Ecto neural progenitor cell (in vitro differentiated cells): ENCODE results near the gene RBBP8NL.

ENCODE experiments used
- DNase-seq: peaks from one replicate; pipeline ENCODE4 v3.0.0-alpha.2; 2018; ENCODE audit warnings: low spot score

RBBP8NL gene, protein sequence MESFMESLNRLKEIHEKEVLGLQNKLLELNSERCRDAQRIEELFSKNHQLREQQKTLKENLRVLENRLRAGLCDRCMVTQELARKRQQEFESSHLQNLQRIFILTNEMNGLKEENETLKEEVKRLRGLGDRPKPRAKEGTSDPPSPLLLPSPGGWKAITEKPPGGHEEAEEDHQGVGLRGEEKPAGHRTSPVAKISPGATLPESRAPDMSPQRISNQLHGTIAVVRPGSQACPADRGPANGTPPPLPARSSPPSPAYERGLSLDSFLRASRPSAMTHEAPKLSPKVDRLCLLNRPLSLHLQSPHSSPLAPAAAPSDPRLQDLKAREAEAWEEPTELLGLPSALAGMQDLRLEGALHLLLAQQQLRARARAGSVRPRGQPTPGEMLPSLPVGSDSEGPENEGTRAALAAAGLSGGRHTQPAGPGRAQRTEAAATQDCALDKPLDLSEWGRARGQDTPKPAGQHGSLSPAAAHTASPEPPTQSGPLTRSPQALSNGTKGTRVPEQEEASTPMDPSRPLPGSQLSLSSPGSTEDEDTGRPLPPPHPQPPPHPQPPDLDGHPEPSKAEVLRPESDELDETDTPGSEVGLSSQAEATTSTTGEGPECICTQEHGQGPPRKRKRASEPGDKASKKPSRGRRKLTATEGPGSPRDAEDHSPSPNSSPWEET

DNA sequence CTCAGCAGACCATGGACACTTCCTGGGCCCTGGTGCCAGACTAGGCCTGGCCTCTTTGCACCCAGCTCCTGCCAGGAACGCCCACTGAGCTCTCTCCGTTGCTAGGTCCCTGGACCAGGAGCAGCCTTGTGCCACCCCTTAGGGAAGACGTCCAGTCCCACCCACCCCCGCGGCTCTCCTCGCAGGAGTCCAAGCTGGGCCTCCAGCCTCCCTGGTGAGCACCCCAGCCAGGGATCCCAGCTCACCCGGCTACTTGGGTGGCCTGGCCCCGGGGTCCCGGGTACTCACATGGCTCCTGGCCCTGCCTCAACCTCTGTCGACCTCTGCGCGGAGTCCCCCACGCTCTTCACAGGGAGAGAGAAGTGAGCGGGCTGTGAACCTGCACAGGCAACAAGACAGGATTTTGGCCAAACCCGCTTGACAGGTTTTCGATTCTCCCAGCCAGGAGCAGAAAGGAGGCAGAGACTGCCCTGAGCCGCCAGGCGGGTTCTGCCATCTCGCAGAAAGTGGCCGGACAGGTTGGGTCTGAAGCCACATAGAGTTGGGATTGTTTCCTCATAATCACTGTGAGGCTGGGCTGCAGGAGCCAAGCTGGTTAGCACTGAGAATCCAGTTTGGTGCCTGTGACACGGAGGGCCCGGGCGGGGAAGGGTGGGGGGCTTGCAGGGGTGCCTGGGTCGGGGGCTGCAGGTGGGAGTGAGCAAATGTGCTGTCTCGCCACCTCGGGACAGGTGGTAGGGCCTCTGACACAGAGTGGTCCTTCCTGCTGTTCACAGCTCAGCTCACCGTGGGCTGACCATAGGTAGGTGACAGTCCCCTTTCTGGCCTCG lies at the start of gene RBBP8NL:
TSS of gene RBBP8NL (minus strand) at position 368 of the 830 bp plus-strand sequence. CDS start 7,892 bp downstream, outside the sequence.
- DNase-seq = peak; percentile 69

DNA sequence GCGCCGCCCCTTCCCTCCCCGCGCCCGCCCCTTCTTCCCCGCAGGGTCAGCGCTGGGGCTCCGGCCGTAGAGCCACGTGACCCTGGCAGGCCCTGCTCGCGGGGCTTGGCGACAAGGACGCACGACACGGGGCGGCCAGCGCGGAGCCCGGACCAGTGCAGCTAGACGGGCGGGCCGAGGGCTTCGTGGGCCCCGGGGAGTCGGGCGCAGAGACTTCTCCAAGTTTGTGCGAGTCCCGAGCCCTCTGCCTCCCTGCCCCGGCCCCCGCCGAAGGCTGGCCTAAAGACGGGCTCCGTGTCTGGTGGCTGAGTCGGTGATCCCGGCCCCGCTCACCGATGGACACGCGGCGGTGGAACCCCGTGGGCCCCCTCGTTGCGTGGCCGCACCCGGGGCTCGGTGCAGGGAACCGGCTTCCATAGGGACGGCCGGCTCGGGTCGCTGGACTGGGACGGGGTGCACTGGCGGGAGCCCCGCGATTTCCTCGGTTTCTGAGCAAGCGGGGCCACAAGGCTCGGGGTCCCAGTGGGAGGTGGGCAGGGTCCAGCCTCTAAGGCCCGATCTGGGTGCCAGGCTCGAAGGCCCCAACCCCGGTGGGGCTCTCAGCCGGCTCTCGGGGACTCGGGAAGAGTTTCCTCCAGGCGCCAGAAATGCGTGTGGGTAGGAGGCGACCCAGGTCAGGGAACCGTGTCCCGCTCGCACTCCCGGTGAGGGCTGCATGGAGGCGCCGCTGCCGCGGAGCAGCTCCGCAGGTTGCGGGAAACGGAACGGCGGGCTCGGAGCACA lies 48.9 kb upstream of the RBBP8NL start:
- DNase-seq = peak; percentile 79

DNA sequence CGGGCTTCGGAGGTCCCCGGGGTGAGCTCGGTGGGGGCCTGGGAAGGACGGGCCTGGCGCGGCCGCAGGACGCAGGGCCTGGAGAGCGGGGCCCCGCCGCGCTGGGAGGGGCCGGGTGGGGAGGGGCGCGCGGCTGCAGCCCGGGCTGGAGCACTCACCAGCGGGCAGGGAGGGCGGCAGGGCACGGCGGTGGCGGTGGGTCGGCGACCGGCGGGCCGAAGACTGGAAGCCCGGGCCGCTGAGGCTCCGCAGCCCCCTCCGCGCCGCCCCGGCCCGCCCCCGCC lies 48.4 kb upstream of the RBBP8NL start, which contains the start of gene GATA5:
TSS of gene GATA5 (minus strand) at position 224 of the 284 bp plus-strand sequence. CDS start 474 bp downstream, outside the sequence.
- DNase-seq = no peak

DNA sequence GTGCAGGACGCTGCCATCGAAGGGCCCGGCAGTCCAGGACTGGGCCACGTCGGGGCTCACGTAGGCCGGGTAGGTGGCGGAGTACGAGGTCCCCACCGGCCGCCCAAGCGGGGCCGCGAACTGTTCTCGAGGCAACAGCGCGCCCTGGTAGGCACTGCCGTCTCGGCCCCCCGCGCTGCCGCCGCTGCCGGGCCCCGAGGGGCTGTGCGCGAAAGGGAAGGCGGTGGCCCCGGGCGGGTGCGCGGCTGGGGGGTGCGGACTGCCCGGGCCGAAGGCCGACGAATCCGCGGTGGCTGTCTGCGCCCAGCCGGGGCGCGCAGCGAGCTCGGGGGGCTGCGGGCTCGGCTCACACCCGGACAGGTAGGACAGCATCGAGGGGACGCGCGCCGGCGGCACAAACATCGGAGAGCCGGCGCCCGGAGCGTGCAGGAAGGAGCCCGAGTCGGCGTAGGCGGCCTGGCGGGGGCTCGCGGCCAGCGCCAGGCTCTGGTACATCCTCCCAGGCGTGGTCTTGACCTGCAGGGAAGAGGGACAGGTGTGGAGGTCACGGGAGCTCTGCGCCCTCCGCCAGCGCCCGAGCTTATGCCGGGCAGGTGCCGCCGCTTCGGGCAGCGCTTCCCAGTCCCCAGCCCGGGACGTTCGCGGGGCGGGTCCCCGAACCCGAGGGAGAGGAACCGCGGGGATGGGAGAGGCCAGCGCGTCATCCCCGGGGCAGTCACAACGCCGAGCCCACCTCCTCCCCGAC lies 47.9 kb upstream of the RBBP8NL start:
- DNase-seq = peak; percentile 70

DNA sequence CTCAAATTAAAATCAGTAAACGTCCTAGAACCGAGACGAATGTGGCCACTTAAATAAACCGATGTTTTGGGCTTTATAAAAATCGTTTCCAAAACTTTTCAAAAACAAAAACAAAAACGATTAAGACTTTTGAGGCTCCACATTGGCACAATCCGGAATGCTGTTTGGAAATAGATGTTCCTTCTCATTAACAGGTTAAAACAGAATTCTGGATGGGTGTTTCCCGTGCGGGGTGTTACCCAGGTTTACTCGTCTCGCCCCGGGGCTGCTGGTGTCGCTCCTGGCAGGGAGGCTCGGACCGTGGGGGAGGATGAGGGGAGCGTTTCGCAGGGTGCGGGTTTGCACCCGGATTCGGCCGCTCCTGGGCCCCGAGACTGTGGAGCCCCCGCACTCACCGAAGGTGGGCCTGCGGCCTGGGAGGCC lies 47.3 kb upstream of the RBBP8NL start:
- DNase-seq = no peak

DNA sequence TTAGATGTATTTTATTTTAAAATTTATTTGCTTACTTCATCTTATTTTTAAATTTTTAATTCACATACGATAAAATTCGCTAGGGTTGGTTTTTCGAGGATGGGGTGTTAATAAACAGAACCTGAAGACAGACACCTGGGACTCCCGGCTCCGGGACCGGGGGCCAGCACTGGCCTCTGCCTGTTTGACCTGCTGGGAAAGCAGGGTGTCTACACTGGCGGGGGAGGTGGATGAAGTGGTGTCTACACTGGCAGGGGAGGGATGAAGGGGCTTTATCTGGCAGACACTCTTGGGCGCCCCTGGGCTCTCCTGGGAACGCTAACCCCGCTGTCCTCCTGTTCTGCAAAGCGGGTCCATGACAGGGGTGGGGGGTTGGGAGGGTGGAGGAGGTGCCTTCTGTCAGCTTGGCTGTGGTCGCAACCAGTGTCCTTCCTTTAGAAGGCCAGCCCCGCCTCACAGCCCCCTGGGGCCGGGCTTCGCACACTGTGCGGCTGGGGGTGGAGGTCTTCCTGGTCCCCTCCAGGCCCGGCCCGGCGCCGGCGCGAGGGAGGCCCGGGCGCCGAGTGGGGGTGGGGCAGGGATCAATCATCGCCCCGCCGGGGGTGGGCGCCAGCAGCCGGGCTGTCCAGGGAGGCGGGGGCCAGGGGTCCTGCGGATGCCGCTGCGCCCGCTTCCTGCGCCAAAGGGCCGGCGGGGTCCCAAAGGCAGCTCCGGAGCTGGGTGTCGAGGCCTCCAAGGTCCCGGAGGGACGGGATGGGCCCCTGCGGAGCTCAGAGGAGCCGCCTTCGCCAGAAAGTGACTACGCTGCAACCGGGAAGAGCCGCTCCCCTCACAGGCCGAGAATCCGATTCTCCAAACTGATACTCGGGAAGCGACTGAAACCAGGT lies 46.6 kb upstream of the RBBP8NL start:
- no peak for DNase-seq

DNA sequence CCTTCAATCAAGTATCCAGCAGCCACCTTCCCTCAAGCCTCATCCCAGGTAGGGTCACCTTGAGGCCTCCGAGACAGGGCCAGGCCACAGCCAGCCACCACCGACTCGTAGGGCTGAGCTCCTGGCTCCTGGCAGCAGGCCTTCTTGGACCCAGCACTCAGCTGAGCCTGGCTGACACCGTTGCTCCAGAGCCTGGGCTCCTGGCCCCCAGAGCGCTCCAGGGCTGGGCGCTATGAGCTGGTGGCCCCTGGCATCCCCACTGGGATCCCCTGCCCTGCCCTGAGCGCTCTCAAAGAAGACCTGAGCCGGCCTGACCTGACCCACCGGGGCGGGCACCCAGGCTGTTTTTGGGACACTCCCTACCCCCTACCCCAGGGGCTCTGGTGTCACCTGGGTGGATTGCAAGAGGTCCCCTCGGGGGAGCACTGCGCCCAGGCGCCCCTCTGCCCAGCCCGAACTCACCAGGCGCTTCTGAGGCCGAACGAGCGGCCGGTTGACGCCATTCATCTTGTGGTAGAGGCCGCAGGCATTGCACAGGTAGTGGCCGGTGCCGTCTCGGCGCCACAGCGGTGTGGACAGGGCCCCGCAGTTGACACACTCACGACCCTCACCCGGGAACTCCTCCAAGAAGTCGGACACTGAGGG lies 45.7 kb upstream of the RBBP8NL start:
- no peak for DNase-seq

DNA sequence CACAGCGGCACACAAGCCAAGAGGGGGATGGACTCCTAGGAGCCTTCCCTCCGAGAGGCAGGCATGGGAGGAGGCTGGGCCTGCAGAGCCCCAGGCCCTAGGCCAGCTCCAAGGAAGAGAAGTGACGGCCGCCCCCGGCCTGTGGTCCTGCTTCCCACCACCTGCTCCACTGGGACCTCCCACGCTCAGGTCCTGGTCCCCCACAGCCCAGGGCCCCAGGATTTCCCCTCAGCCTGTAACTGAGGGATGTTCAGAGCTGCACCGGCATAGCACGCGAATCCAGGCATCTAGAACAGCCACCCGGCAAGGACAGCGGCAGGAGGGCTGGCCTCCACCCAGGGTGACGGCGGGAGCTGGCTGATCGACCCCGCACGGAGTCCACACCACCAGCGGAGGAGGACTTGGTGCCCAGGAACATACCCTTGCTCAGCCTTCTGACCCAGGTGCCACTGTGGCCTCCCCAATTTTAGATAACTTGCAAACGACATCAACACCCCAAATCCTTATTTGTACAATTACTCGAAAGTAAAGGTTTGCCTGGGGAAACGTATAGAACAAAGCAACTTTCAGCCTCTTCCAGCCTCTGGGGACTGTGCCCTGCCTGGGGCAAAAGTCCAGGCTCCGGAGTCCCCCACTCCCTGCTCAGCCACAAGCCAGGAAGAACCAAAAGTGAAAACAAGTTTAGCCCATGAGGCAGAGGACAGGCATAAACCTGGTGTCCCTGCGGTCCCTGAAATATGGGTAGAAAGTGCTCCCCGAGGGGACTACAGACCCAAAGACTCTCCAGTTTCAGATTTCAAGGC lies 45.0 kb upstream of the RBBP8NL start:
- no peak for DNase-seq

DNA sequence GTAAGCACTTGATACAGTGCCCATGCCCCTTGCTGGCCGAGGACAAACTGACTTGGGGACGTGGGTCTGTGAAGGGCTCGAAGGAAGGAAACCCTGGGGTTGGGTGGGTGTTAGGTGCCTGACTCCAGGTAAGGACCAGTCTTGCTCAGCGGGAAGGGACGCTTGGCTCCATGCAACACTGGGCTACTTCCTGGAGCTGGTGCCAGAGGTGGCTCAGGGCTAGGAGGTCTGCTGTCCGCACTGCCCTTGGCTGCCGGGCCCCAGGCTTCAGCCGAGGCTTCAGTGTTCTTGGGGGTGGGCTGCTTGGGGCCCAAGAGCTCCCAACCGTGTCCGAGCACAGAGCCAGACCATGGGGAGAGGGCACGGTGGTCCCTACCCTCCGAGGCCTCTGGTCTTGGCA lies 43.1 kb upstream of the RBBP8NL start:
- DNase-seq = no peak

DNA sequence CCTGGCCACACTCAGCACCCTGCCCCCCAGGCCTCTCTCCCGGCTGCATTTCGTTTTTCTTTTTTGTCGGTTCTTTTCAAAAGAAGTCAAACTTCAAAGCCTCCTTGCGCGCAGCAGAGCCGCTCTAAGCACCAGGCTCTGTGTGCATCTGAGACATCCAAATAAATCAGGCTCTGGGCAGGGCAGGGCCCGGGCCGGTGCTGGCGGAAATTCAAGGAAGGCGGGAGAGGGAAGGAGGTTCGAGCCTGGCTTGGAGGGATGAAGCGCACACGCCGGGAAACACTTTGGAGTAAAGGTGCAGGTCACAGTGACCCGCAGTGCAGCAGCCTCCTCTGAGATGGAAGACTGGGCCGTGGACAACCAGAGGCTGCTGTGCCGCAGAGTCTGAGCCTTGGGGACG lies 42.7 kb upstream of the RBBP8NL start:
- no peak for DNase-seq

DNA sequence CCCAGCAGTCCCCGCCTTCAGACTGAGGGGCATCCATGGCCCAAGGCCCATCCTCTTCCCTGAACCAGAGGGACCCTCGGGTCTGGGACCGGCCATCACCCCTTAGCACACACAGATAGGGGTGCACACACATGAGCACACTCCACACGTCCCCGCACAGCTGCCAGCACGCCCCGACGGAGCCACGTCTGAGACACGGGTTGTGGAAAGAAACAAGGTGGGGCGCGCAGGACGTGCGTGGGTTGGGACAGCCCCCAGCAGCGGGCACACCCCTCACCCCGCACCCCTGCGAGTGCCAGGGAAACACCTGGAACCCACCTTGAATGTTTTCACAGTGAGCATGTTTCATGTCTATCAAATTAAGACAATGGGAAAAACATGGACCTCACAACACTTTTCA lies 42.0 kb upstream of the RBBP8NL start:
- DNase-seq = no peak

DNA sequence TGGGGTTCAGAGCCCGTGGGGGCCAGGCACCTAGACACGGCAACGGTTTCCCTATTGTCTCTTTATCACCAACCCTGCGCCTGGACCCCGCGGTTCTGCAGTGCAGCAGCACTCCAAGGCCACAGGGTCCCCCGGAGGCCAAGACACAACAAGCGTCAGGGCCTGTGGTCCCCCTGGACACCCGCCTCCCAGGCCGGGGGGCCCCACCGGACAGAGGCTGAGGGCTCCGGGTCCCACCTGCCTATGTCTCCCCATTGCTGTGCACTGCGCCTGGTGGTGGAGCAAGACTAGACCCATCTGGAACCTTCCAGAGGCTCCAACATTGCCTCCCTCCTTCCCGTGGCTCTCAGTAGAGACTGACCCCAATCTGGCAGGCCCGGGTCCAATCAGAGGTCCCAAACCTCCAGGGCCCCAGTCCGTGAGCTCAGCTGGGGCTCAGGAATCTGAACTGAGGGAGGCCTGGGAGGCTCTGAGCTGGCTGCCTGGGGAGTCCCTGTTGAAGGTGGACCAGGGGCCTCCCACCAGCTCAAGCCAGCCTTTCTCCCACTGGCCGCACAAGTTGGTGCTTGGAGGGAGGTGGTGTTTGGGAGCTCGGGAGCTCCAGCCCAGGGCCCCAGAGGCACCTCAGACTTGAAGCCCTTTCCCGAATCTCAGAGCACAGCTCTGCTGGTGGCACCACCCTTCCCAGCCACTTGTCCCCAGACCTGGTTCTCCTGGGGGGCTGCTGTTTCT lies 39.6 kb upstream of the RBBP8NL start:
- no peak for DNase-seq

DNA sequence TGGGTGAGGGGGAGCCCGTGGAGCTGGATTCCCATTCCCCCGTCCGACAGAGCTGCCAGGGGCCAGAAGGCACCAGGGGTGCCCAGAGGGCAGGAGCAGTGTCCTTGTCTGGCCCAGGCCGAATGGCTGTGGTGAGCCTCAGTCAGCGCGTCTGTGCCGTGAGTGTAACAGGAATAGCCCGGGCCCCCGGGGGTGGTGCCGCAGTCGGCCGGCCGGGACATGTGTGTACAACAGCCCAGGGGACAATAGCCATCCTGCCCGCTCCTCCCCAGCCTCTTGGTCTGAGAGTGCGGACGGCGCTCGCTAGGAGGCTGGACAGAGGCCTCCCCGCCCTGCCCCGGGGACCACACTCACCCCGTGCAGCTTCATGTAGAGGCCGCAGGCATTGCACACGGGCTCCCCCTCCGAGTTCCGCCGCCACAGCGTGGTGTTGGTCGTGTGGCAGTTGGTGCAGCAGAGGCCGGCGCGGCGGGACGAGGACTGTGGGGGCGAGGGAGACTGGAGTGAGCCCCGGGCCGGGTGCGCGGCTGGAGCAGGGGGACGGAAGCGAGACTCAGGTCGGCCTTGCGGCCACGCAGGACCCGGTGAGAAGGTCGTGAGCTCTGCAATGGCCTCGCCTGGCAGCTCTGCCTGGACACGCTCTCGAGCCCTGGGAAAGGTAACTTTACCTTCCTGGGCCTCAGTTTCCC lies 38.9 kb upstream of the RBBP8NL start:
- DNase-seq = no peak

DNA sequence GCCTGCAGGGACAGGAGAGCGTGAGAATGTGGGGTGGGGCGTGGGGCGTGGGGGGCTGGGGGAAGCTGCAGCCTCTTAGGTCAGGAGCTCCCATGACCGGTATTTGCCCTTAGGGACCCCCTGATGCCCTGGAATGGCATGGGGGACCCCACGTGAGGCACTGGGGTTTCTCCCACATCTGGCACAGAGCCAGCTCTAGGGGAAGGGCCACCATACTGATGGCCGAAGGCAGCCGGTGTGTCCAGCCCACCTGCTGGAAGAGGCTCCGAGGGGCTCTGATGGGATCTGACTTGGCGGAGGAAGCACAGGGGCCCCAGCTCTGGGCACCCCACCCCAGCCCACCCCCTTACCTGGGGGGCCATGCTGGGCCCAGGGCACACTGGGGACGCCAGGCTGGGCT lies 37.7 kb upstream of the RBBP8NL start:
- no peak for DNase-seq

DNA sequence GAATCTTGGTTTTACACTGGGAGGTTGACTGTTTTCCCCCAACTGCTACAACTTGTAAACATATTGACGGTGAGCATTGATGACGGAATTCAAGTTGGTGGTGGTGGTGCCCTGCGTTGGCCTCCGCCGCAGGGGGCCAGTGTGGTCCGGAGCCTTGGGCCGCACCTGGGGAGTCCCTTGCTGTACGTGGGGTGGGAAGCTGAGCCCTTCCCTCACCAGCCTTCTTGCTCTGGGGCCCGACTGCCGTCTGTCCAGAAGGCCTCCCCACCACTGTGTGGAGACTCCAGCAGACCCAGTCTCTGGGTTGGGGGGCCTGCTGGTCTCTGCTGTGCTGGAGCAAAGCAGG lies 37.1 kb upstream of the RBBP8NL start:
- no peak for DNase-seq

DNA sequence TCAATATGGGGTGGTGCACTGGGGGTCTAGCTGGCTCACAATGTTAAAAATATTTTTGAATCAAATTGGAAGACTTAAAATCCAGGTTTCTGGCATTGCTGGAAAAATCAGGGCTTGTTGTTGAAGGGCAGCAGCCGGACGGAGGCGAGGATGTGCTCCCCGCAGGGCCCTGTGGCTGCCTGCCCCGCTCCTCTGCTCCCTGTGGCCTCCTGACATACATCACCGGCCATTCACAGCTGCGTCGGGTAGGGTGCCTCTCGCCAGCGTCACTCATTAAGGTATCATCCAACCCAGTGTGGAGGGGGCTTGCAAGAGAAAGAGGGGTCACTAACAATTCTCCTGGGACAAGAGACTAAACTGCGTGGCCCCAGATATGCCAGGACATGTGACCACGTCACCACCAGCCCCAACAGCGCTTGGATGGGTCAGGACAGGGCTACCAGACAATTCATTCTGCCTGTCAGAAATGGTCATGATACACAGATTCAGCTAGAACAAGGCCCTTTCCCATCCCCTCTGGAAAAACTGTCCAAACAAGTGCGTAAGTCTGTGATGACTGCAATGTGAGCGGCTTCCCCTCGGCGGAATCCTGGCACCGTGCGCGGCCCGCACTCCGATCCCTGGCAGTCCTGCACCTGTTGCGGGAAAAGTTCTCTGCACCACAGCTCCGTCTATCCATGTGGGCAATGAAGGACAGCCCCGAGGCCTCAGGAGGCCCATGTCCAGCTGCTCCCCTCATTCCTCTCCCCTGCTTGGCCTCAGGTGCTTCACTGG lies 36.5 kb upstream of the RBBP8NL start:
- no peak for DNase-seq
